ENCODE data around the gene KIDINS220. TPM values are rescaled to one million over a fixed set of nuclear protein-coding genes. Genes with fewer than 3 reads are reported as not detected.

The KIDINS220 gene
- total RNA-seq, 1 experiment from 2014 or later, result 29.3 TPM

DNA sequence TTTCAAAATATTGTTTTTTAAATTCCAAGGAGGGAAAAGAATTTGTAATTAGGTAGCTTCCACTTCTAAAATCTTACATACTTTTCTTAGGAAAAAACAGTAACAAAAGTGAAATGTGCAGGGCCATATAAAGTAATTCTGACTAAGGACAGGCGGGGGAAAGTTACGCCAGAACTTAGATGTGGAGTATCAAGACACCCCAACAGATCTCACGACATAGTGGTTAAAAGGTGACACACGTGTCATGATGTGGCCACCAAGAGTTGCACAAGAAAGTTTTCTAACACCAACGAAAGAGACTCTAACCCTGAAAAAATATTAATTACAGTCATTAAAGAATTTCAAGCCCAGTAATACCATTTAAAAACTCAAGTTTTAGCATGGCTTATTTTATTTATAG, 51.0 kb downstream of the KIDINS220 start:
- Histone ChIP-seq H3K23ac (ENCODE audit: insufficient read length, low read depth, low read length) (no peak overlapping the region), H4K91ac (ENCODE audit: insufficient read length, low read depth, low read length) (no peak overlapping the region), H4K20me1 (ENCODE audit: control insufficient read depth, insufficient read depth, insufficient read length) (no peaks in the 10 kb centered on the region), H3T11ph (ENCODE audit: low read length) (no peak overlapping the region), H3K9ac (ENCODE audit: extremely low read depth, insufficient read length, low read length) (no peak overlapping the region), H3K23me2 (ENCODE audit: insufficient read length, low read depth, low read length, poor library complexity, severe bottlenecking) (no peaks in the 10 kb centered on the region), H3K79me1 (ENCODE audit: insufficient read depth, low read depth, low read length, poor library complexity, severe bottlenecking) (no peaks in the 10 kb centered on the region), H4K8ac (replicated peaks; ENCODE audit: insufficient read length, low read depth, low read length) (no peak overlapping the region), H2AFZ (ENCODE audit: low read length) (no peak overlapping the region), H2BK12ac (ENCODE audit: insufficient read length, low read depth, low read length) (no peak overlapping the region), H3K56ac (ENCODE audit: insufficient read length, low read depth, low read length) (no peak overlapping the region), H3K9me3 (ENCODE audit: control insufficient read depth, low read depth, low read length) (no peaks in the 10 kb centered on the region), H2BK5ac (ENCODE audit: insufficient read length, low read length) (no peak overlapping the region), H2BK120ac (ENCODE audit: low read depth, low read length, poor library complexity, severe bottlenecking) (no peak overlapping the region), H3K27me3 (ENCODE audit: insufficient read depth, low read length) (no peaks in the 10 kb centered on the region), H4K5ac (ENCODE audit: insufficient read length, low read depth, low read length) (no peak overlapping the region), H3K14ac (ENCODE audit: insufficient read depth, low read length) (no peak overlapping the region), H3K4ac (ENCODE audit: low read depth, low read length) (no peak overlapping the region), H3K18ac (ENCODE audit: insufficient read length, low read depth, low read length) (no peak overlapping the region), H2AK5ac (ENCODE audit: insufficient read length, low read length) (no peak overlapping the region), H3K4me2 (ENCODE audit: insufficient read depth, insufficient read length, low read length) (no peak overlapping the region), H3K4me1 (ENCODE audit: insufficient read depth, low read length) (no peaks in the 10 kb centered on the region), H2BK15ac (ENCODE audit: low read depth, low read length) (no peak overlapping the region), H2BK20ac (ENCODE audit: low read depth, low read length, poor library complexity, severe bottlenecking) (no peak overlapping the region), H3K27ac (ENCODE audit: insufficient read length, low read depth, low read length) (no peak overlapping the region), H3K79me2 (ENCODE audit: insufficient read depth, low read length) (no peaks in the 10 kb centered on the region)
- no peak overlapping the region for H3K4me3 Mint-ChIP-seq
- H3K27ac Mint-ChIP-seq, result no peak overlapping the region
- no peak for DNase-seq
- WGBS (ENCODE audit: extremely low coverage, insufficient read length, low lambda C conversion rate), result no CpG with 5 or more reads among the region's 5 CpGs
- H3K9me3 Mint-ChIP-seq, result no peaks in the 10 kb centered on the region
- TF ChIP-seq, protein P1, sequence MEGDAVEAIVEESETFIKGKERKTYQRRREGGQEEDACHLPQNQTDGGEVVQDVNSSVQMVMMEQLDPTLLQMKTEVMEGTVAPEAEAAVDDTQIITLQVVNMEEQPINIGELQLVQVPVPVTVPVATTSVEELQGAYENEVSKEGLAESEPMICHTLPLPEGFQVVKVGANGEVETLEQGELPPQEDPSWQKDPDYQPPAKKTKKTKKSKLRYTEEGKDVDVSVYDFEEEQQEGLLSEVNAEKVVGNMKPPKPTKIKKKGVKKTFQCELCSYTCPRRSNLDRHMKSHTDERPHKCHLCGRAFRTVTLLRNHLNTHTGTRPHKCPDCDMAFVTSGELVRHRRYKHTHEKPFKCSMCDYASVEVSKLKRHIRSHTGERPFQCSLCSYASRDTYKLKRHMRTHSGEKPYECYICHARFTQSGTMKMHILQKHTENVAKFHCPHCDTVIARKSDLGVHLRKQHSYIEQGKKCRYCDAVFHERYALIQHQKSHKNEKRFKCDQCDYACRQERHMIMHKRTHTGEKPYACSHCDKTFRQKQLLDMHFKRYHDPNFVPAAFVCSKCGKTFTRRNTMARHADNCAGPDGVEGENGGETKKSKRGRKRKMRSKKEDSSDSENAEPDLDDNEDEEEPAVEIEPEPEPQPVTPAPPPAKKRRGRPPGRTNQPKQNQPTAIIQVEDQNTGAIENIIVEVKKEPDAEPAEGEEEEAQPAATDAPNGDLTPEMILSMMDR (conservative IDR thresholded peaks at IDR 0.05), result no peak
- H3K4me1 Mint-ChIP-seq, result no peaks in the 10 kb centered on the region
- no peaks in the 10 kb centered on the region for H3K27me3 Mint-ChIP-seq (ENCODE audit: low read depth)
- peaks cover 5 to 19% (median 16%) of the 10 kb centered on the region in 3 experiments; a peak in 6 of 7 replicates for H3K36me3 Mint-ChIP-seq (ENCODE audit: insufficient read depth in 1 of 3, low read depth in 3 of 3)
